H1 (cell line): ENCODE data around the gene RNF8. TPM values are rescaled to one million over a fixed set of nuclear protein-coding genes. Genes with fewer than 3 reads are reported as not detected.

Source experiments
- CTCF ChIA-PET: fragments of 300-600 bp; sonication (Branson Sonifier 250); formaldehyde crosslinking; loops from one replicate; lab custom pipeline; 2021; ENCODE audit not compliant: partially characterized antibody; lab: Charles Lee
- POLR2A ChIA-PET: fragments of 300-600 bp; sonication (Branson Sonifier 250); formaldehyde crosslinking; loops from one replicate; lab custom pipeline; 2021; ENCODE audit warnings: inconsistent platforms; ENCODE audit not compliant: partially characterized antibody; lab: Charles Lee
- DNase-seq, 2 experiments: peaks; one replicate each; pipeline versions ENCODE4 v3.0.0 to v3.0.0-alpha.2; 2010 to 2022; ENCODE audit warnings: low spot score in 2 of 2, low read depth in 1 of 2, mixed read lengths in 1 of 2
- FAIRE-seq: peaks from 2 replicates; lab custom pipeline; 2011; peaks lifted over from hg19 to GRCh38; lab: Jason Lieb, UNC
- H2AFZ ChIP-seq: 2 replicates; pipeline ENCODE4 v1.8.1; 2012; ENCODE audit warnings: low read length, inconsistent platforms
- H2AK5ac ChIP-seq: 2 replicates; pipeline ENCODE4 v1.6.1; 2013; ENCODE audit warnings: low read depth, low read length
- H2BK120ac ChIP-seq: replicated peaks from 2 replicates; pipeline ENCODE3; 2013; ENCODE audit warnings: low read depth, low read length, inconsistent platforms
- H2BK12ac ChIP-seq: 2 replicates; pipeline ENCODE4 v1.6.1; 2013; ENCODE audit warnings: low read depth, low read length
- H2BK15ac ChIP-seq: 2 replicates; pipeline ENCODE4 v1.6.1; 2013; ENCODE audit warnings: low read length
- H2BK20ac ChIP-seq: 2 replicates; pipeline ENCODE4 v1.6.1; 2013; ENCODE audit warnings: low read length
- H2BK5ac ChIP-seq: 2 replicates; pipeline ENCODE4 v1.6.1; 2013; ENCODE audit warnings: low read depth, low read length
- H3K14ac ChIP-seq: 2 replicates; pipeline ENCODE4 v1.6.1; 2013; ENCODE audit warnings: inconsistent platforms; ENCODE audit not compliant: insufficient read length
- H3K18ac ChIP-seq: 2 replicates; pipeline ENCODE4 v1.6.1; 2013; ENCODE audit warnings: low read length; ENCODE audit errors: extremely low read depth
- H3K23ac ChIP-seq: 2 replicates; pipeline ENCODE4 v1.6.1; 2013; ENCODE audit warnings: inconsistent platforms; ENCODE audit not compliant: insufficient read length
- H3K23me2 ChIP-seq: 2 replicates; pipeline ENCODE4 v1.6.1; 2013; ENCODE audit warnings: low read depth, low read length
- H3K27ac ChIP-seq: 2 replicates; pipeline ENCODE4 v1.6.1; 2011; ENCODE audit warnings: low read depth, low read length, inconsistent platforms
- H3K27me3 ChIP-seq, 4 experiments: replicated peaks in 1 of 4; 1 replicate in 1 of 4; 2 replicates in 3 of 4; pipeline versions ENCODE4 v1.6.1 to v1.8.1; 2011 to 2013; ENCODE audit warnings: low read length in 3 of 4, mild to moderate bottlenecking in 3 of 4, inconsistent platforms in 2 of 4, mixed read lengths in 2 of 4, moderate library complexity in 1 of 4; ENCODE audit not compliant: control insufficient read depth in 3 of 4, insufficient read depth in 3 of 4; ENCODE audit errors: extremely low read depth in 1 of 4
- H3K36me3 ChIP-seq, 4 experiments: 2 replicates each; pipeline versions ENCODE4 v1.6.1 to v1.8.1; 2011 to 2013; ENCODE audit warnings: mild to moderate bottlenecking in 4 of 4, low read length in 3 of 4, moderate library complexity in 2 of 4, control low read depth in 1 of 4, inconsistent platforms in 1 of 4; ENCODE audit not compliant: insufficient read depth in 4 of 4, control insufficient read depth in 2 of 4
- H3K4ac ChIP-seq: replicated peaks from 2 replicates; pipeline ENCODE3; 2013; ENCODE audit warnings: low read length, low read depth, mixed read lengths, inconsistent platforms; ENCODE audit not compliant: insufficient read length
- H3K4me1 ChIP-seq, 4 experiments: replicated peaks in 1 of 4; 1 replicate in 1 of 4; 2 replicates in 3 of 4; pipeline versions ENCODE4 v1.6.1 to v1.8.1; 2011 to 2013; ENCODE audit warnings: low read length in 3 of 4, inconsistent platforms in 2 of 4, mixed read lengths in 1 of 4; ENCODE audit not compliant: insufficient read depth in 4 of 4, control insufficient read depth in 3 of 4
- H3K4me2 ChIP-seq, 2 experiments: 2 replicates each; pipeline versions ENCODE4 v1.6.1 to v1.8.1; 2011 to 2013; ENCODE audit warnings: low read depth in 2 of 2, low read length in 2 of 2, control low read depth in 1 of 2, inconsistent platforms in 1 of 2, mild to moderate bottlenecking in 1 of 2; ENCODE audit not compliant: insufficient read depth in 1 of 2
- H3K4me3 ChIP-seq, 4 experiments: fragments of 200-600, 300-600 bp in 1 of 4; sonication (generic), shearing (Covaris generic), sonication (Bioruptor Twin) in 1 of 4; 2 replicates each; pipeline versions ENCODE4 v1.5.1 to v1.8.1; 2011 to 2016; ENCODE audit warnings: low read length in 4 of 4, low read depth in 3 of 4, control low read depth in 2 of 4, inconsistent platforms in 2 of 4, mild to moderate bottlenecking in 2 of 4, mixed read lengths in 1 of 4, moderate library complexity in 1 of 4; ENCODE audit not compliant: insufficient read depth in 2 of 4; ENCODE audit errors: extremely low read depth in 1 of 4
- H3K56ac ChIP-seq: replicated peaks from 2 replicates; pipeline ENCODE3; 2013; ENCODE audit warnings: low read depth, mild to moderate bottlenecking, mixed read lengths, low read length, inconsistent platforms; ENCODE audit not compliant: insufficient read length
- H3K79me1 ChIP-seq: 2 replicates; pipeline ENCODE4 v1.6.1; 2013; ENCODE audit warnings: low read depth, low read length, control low read depth
- H3K79me2 ChIP-seq, 2 experiments: 2 replicates each; pipeline versions ENCODE4 v1.6.1 to v1.8.1; 2012 to 2013; ENCODE audit warnings: low read length in 2 of 2, mild to moderate bottlenecking in 2 of 2, inconsistent platforms in 1 of 2; ENCODE audit not compliant: insufficient read depth in 2 of 2, control insufficient read depth in 1 of 2
- H3K9ac ChIP-seq, 4 experiments: replicated peaks in 1 of 4; 1 replicate in 1 of 4; 2 replicates in 3 of 4; pipeline versions ENCODE4 v1.6.1 to v1.8.1; 2011 to 2013; ENCODE audit warnings: low read depth in 3 of 4, low read length in 3 of 4, control low read depth in 2 of 4, mild to moderate bottlenecking in 2 of 4, moderate library complexity in 2 of 4, inconsistent platforms in 1 of 4; ENCODE audit errors: extremely low read depth in 1 of 4
- H3K9me3 ChIP-seq, 2 experiments: 2 replicates each; pipeline versions ENCODE4 v1.6.1 to v1.8.1; 2012 to 2013; ENCODE audit warnings: mild to moderate bottlenecking in 2 of 2, moderate library complexity in 2 of 2, control low read depth in 1 of 2, inconsistent platforms in 1 of 2, low read depth in 1 of 2, low read length in 1 of 2, mixed read lengths in 1 of 2; ENCODE audit not compliant: insufficient read depth in 2 of 2
- H4K20me1 ChIP-seq, 2 experiments: replicated peaks in 1 of 2; 2 replicates each; pipeline versions ENCODE3 to v1.8.1; 2011 to 2013; ENCODE audit warnings: inconsistent platforms in 2 of 2, low read length in 2 of 2, mild to moderate bottlenecking in 1 of 2; ENCODE audit not compliant: insufficient read depth in 2 of 2, control insufficient read depth in 1 of 2
- H4K5ac ChIP-seq: 2 replicates; pipeline ENCODE4 v1.6.1; 2013; ENCODE audit warnings: low read length, low read depth, mixed read lengths, inconsistent platforms; ENCODE audit not compliant: insufficient read length
- H4K8ac ChIP-seq: 2 replicates; pipeline ENCODE4 v1.8.0; 2013; ENCODE audit warnings: mild to moderate bottlenecking, moderate library complexity, low read length, inconsistent platforms; ENCODE audit not compliant: insufficient read depth; ENCODE audit errors: extremely low read depth
- H4K91ac ChIP-seq: replicated peaks from 2 replicates; pipeline ENCODE3; 2013; ENCODE audit warnings: low read length, mixed read lengths, inconsistent platforms; ENCODE audit not compliant: insufficient read length
- WGBS, 2 experiments: shearing (Covaris generic) in 1 of 2; methylation state at CpG; one replicate each; pipeline versions ENCODE4 v1.1.6 to v1.1.7; 2013 to 2015; ENCODE audit warnings: low lambda C conversion rate in 2 of 2, mixed read lengths in 2 of 2, inconsistent platforms in 1 of 2, low coverage in 1 of 2, missing lambda C conversion rate in 1 of 2; ENCODE audit not compliant: insufficient replicate concordance in 2 of 2, insufficient coverage in 1 of 2, insufficient read length in 1 of 2; ENCODE audit errors: extremely low coverage in 1 of 2, missing lambda C conversion rate in 1 of 2; 5-methylcytosine and 5-hydroxymethylcytosine counted together
- polyA plus RNA-seq, 7 experiments: library from polyadenylated mRNA; depleted of rRNA in 3 of 7; stranded (reverse) in 5 of 7; unstranded in 2 of 7; fragments of >200 nt in 5 of 7; fragments of 200-250 nt in 2 of 7; gene quantifications; 1 replicate in 5 of 7; 2 replicates in 1 of 7; 4 replicates in 1 of 7; pipeline versions ENCODE4 v1.2.1 to v1.2.3, GENCODE V29; 2011 to 2013; ENCODE audit warnings: missing spikeins in 2 of 7, mixed read lengths in 2 of 7
- total RNA-seq: library from RNA; stranded (reverse); fragmentation: NEBNext Ultra II Directional; extraction: Animal tissue kit (Norgen Biotek cat#: 25700); gene quantifications from 2 replicates; pipeline ENCODE4 v1.2.1, GENCODE V29; 2021

Gene RNF8
- total and polyA plus RNA-seq, 2 of the 8 experiments (the other 6 are each of a cell fraction or from before 2014, with no cell fraction given): 20.3 to 44.7 TPM

- Histone ChIP-seq H3K4me1 (no peaks in the 10 kb centered on the region), H2BK120ac (no peak overlapping the region), H3K79me1 (no peaks in the 10 kb centered on the region), H3K9me3 (no peaks in the 10 kb centered on the region), H3K18ac (no peak overlapping the region), H3K14ac (no peak overlapping the region), H3K56ac (no peak overlapping the region), H3K9ac (no peak overlapping the region), H2BK15ac (no peak overlapping the region), H3K27me3 (no peaks in the 10 kb centered on the region), H4K5ac (no peak overlapping the region), H4K20me1 (no peaks in the 10 kb centered on the region), H2BK12ac (no peak overlapping the region), H4K8ac (no peak overlapping the region), H4K91ac (no peak overlapping the region), H3K23ac (no peak overlapping the region), H2AFZ (no peak overlapping the region), H3K23me2 (no peaks in the 10 kb centered on the region), H3K79me2 (no peaks in the 10 kb centered on the region), H3K36me3 (peaks cover 18 to 57% (median 40%) of the 10 kb centered on the region in 4 experiments; a peak in 7 of 8 replicates), H3K4me3 (no peak overlapping the region), H3K4me2 (no peak overlapping the region), H2BK20ac (no peak overlapping the region), H2BK5ac (no peak overlapping the region), H3K4ac (no peak overlapping the region), H3K27ac (no peak overlapping the region), H2AK5ac (no peak overlapping the region)
- CTCF ChIA-PET: interaction anchor here (0.6 to 4.8 kb wide), 5 partner anchors 7 to 356 kb away, joined by 3 to 43 read pairs (median 3); no protein-coding TSS in a partner anchor
- FAIRE-seq: no peak
- DNase-seq: no peak
- 86% methylated on average over 5 of the region's 5 CpGs; no CpG with 5 or more reads in 1 of the 2 experiments for WGBS, 2 experiments
- POLR2A ChIA-PET: no interaction called here
These were observed 36.3 kb upstream of the RNF8 start for GRCh38 chr6:37317312-37318038.
